SKM-1 treated with dmso at 0.1 percent for 144 hours (cell line): ENCODE results near the gene CDK3.
"Not testable (repeated sequence)": the region's sequence is repeated elsewhere in the genome, so short reads cannot be mapped to it uniquely, and the experiment has no call there.

Source experiments
- DNase-seq: peaks from one replicate; lab custom pipeline; 2025; ENCODE audit not compliant: unreplicated experiment; lab: John Stamatoyannopoulos, UW

Gene CDK3

GRCh38 chr17:76036497-76037261 is 36.0 kb downstream of the CDK3 start:
- no peak for DNase-seq

GRCh38 chr17:76038050-76038449 is 37.4 kb downstream of the CDK3 start:
- no peak for DNase-seq

GRCh38 chr17:76039121-76039520 is 38.5 kb downstream of the CDK3 start:
- DNase-seq: no peak

- DNase-seq: no peak
Measured at GRCh38 chr17:76040376-76040775, 39.7 kb downstream of the CDK3 start.

GRCh38 chr17:76042868-76043267 is 42.2 kb downstream of the CDK3 start:
- DNase-seq: not testable (repeated sequence)

GRCh38 chr17:76044475-76045007 is 43.9 kb downstream of the CDK3 start:
- DNase-seq: not testable (repeated sequence)

- no peak for DNase-seq
Measured at GRCh38 chr17:76046064-76046463, 45.4 kb downstream of the CDK3 start.

- no peak for DNase-seq
Measured at GRCh38 chr17:76048025-76048605, 47.5 kb downstream of the CDK3 start.

- no peak for DNase-seq
Measured at GRCh38 chr17:76048711-76049110, 48.1 kb downstream of the CDK3 start.

- no peak for DNase-seq
Measured at GRCh38 chr17:76049239-76049638, 48.6 kb downstream of the CDK3 start.

- no peak for DNase-seq
Measured at GRCh38 chr17:76049836-76050537, 49.3 kb downstream of the CDK3 start.

GRCh38 chr17:76050538-76051467 is 50.1 kb downstream of the CDK3 start:
- no peak for DNase-seq

- DNase-seq: no peak
Measured at GRCh38 chr17:76051561-76051960, 50.9 kb downstream of the CDK3 start.

GRCh38 chr17:76053246-76054111 is 52.8 kb downstream of the CDK3 start:
- no peak for DNase-seq

GRCh38 chr17:76054112-76054476 is 53.4 kb downstream of the CDK3 start:
- DNase-seq: no peak
